Stimulated activated naive CD4-positive, alpha-beta T cell (primary cell): ENCODE data around the gene SGCD.
"Not testable (repeated sequence)": the region's sequence is repeated elsewhere in the genome, so short reads cannot be mapped to it uniquely, and the experiment has no call there.

Experiments used
- DNase-seq, 6 experiments: peaks; one replicate each; lab custom pipeline; 2025; lab: John Stamatoyannopoulos, UW

SGCD gene

GRCh38 chr5:156570615-156571014 lies 243.7 kb downstream of the SGCD start:
- no peak for DNase-seq

- DNase-seq: no peak
These were observed 254.8 kb downstream of the SGCD start for GRCh38 chr5:156581725-156582124.

GRCh38 chr5:156582193-156582598 lies 255.2 kb downstream of the SGCD start:
- DNase-seq: no peak

GRCh38 chr5:156584871-156585270 lies 257.9 kb downstream of the SGCD start:
- no peak for DNase-seq

GRCh38 chr5:156585999-156586398 lies 259.0 kb downstream of the SGCD start:
- DNase-seq: no peak

GRCh38 chr5:156587012-156587411 lies 260.0 kb downstream of the SGCD start:
- DNase-seq: no peak

- DNase-seq: no peak
These were observed 261.3 kb downstream of the SGCD start for GRCh38 chr5:156588306-156588705.

GRCh38 chr5:156589104-156589945 lies 262.4 kb downstream of the SGCD start:
- no peak for DNase-seq

- DNase-seq: no peak
These were observed 262.9 kb downstream of the SGCD start for GRCh38 chr5:156589946-156590216.

- no peak for DNase-seq
These were observed 264.0 kb downstream of the SGCD start for GRCh38 chr5:156590978-156591377.

GRCh38 chr5:156591631-156592030 lies 264.7 kb downstream of the SGCD start:
- no peak for DNase-seq

GRCh38 chr5:156593546-156593945 lies 266.6 kb downstream of the SGCD start:
- DNase-seq: no peak

- DNase-seq: no peak
These were observed 267.4 kb downstream of the SGCD start for GRCh38 chr5:156594406-156594805.

GRCh38 chr5:156595132-156595787 lies 268.3 kb downstream of the SGCD start:
- DNase-seq: no peak

GRCh38 chr5:156597276-156597675 lies 270.3 kb downstream of the SGCD start:
- DNase-seq: no peak

- DNase-seq: no peak
These were observed 272.0 kb downstream of the SGCD start for GRCh38 chr5:156598964-156599363.

- DNase-seq: not testable (repeated sequence)
These were observed 283.6 kb downstream of the SGCD start for GRCh38 chr5:156610582-156610981.

- no peak for DNase-seq
These were observed 288.9 kb downstream of the SGCD start for GRCh38 chr5:156615901-156616300.

- no peak for DNase-seq
These were observed 290.5 kb downstream of the SGCD start for GRCh38 chr5:156617426-156617825.

GRCh38 chr5:156618601-156619000 lies 291.6 kb downstream of the SGCD start:
- DNase-seq: no peak

- no peak for DNase-seq
These were observed 294.8 kb downstream of the SGCD start for GRCh38 chr5:156621719-156622118.

GRCh38 chr5:156623381-156624040 lies 296.5 kb downstream of the SGCD start:
- DNase-seq: no peak

GRCh38 chr5:156624686-156625085 lies 297.7 kb downstream of the SGCD start:
- no peak for DNase-seq
